SK-N-MC (cell line): ENCODE data around the gene DPYD.

ENCODE experiments used
- EZH2 ChIP-seq: fragments of 200-600 bp; sonication (generic); IDR thresholded peaks from one replicate; pipeline ENCODE4 v1.6.1; 2017; ENCODE audit warnings: antibody characterized with exemption
- FOXP2 ChIP-seq: optimal IDR thresholded peaks from 2 replicates; pipeline ENCODE3; 2011; ENCODE audit warnings: mild to moderate bottlenecking, moderate library complexity; ENCODE audit not compliant: insufficient read depth; ENCODE audit errors: extremely low read length, control extremely low read depth
- POLR2AphosphoS5 ChIP-seq: IDR thresholded peaks from 2 replicates; pipeline ENCODE4 v1.6.1; 2012; ENCODE audit warnings: mild to moderate bottlenecking, low read depth, low read length, borderline replicate concordance

DNA sequence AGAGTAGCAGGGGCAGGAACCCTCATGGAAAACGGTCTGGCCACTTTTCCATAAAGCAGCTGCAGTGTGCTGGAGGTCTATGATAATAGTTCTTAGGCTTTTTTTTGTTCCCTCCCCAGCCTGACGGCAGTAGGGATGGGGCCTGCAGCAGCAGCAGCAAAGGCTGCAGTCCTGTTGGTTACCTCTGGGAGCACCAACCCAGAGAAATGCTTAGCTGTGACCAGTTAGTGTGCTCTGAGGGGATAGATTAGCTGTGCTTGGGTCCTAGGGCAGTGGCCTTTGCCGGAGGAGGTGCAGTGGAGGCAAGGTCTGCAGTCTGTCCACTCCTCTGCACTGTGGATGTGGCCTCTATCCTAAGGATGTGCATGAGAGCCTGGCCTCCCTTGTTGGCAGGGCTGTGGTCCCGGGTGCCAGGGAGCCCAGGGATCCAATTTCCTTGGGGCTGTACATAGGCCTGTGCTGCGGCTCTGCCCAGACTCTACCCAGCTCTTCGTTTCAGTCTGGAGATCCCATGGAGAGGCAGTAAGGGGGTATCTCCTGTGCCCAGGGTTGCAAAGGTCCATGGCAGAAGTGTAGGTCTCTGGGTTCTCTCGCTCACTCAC, 876.6 kb downstream of the DPYD start:
- TF ChIP-seq POLR2AphosphoS5 (no peak), EZH2 (no peak), FOXP2 (no peak)
